Body of pancreas (tissue), 4 donors: ENCODE measurements around the gene AGT.

ENCODE experiments used
- CTCF ChIP-seq, 7 experiments: fragments of 450-650 bp in 4 of 7; fragments of 200-600 bp in 3 of 7; sonication (generic) in 3 of 7; IDR thresholded peaks; one replicate each; pipeline ENCODE4 v1.5.1; 2016 to 2019; ENCODE audit warnings: antibody characterized with exemption in 7 of 7
- POLR2A ChIP-seq, 3 donors: fragments of 450-650 bp; IDR thresholded peaks; one replicate each; pipeline ENCODE4 v1.6.1; 2016; ENCODE audit warnings: antibody characterized with exemption in 3 of 3, mild to moderate bottlenecking in 2 of 3

- TF ChIP-seq CTCF (IDR thresholded peaks at IDR 0.05) (no peak), POLR2A (IDR thresholded peaks at IDR 0.05) (no peak)
These were observed 784 bp downstream of the AGT start for GRCh38 chr1:230713138-230713537.
